Hematopoietic multipotent progenitor cell treated with erythropoietin and hydrocortisone succinate and interleukin-3 and kit ligand, for 15 days (in vitro differentiated cells): ENCODE measurements around the gene TTC9C.
"Not testable (repeated sequence)": the region's sequence is repeated elsewhere in the genome, so short reads cannot be mapped to it uniquely, and the experiment has no call there.

Source experiments
- DNase-seq: peaks from one replicate; pipeline ENCODE4 v3.0.0-alpha.2; 2015; ENCODE audit warnings: low spot score

TTC9C gene

GRCh38 chr11:62752177-62752785 lies 24.0 kb downstream of the TTC9C start:
- DNase-seq, result no peak

- no peak for DNase-seq
These were observed 24.9 kb downstream of the TTC9C start for GRCh38 chr11:62752994-62753735.

- DNase-seq, result peak; percentile 99
These were observed 25.7 kb downstream of the TTC9C start, which contains the start of gene ZBTB3 for GRCh38 chr11:62753736-62754603. ZBTB3 (minus strand) TSS chr11:62754160; CDS start chr11:62753664, 496 bp downstream.

GRCh38 chr11:62755086-62755615 lies 26.9 kb downstream of the TTC9C start:
- no peak for DNase-seq

GRCh38 chr11:62757846-62758788 lies 29.8 kb downstream of the TTC9C start:
- no peak for DNase-seq

- not testable (repeated sequence) for DNase-seq
These were observed 32.6 kb downstream of the TTC9C start for GRCh38 chr11:62760867-62761227.

GRCh38 chr11:62770778-62771143 lies 42.5 kb downstream of the TTC9C start:
- DNase-seq, result no peak

- peak; percentile 93 for DNase-seq
These were observed 43.1 kb downstream of the TTC9C start, which contains the start of gene TAF6L for GRCh38 chr11:62771144-62772021. TAF6L (plus strand) TSS chr11:62771396; CDS start chr11:62775784, 4,388 bp downstream.

- DNase-seq, result no peak
These were observed 46.1 kb downstream of the TTC9C start for GRCh38 chr11:62774407-62774806.

GRCh38 chr11:62775646-62776045 lies 47.4 kb downstream of the TTC9C start:
- DNase-seq, result no peak

- no peak for DNase-seq
These were observed 49.1 kb downstream of the TTC9C start for GRCh38 chr11:62777389-62777788.

GRCh38 chr11:62778441-62778840 lies 50.2 kb downstream of the TTC9C start:
- no peak for DNase-seq

- peak; percentile 61 for DNase-seq
These were observed 54.5 kb downstream of the TTC9C start for GRCh38 chr11:62782753-62783152.

- DNase-seq, result peak; percentile 91
These were observed 58.2 kb downstream of the TTC9C start for GRCh38 chr11:62786318-62787004.

GRCh38 chr11:62787005-62787759 lies 58.9 kb downstream of the TTC9C start, which contains the start of gene TMEM179B:
TMEM179B (plus strand) TSS chr11:62787402; CDS start chr11:62787432, 30 bp downstream.
- DNase-seq, result peak; percentile 99
